Thyroid gland (tissue), 4 donors: ENCODE results near the gene SEMA3C. TPM values are rescaled to one million over a fixed set of nuclear protein-coding genes. Genes with fewer than 3 reads are reported as not detected.

Experiments
- DNase-seq, 2 donors: peaks; one replicate each; pipeline ENCODE4 v3.0.0-alpha.2; 2019
- H3K27ac ChIP-seq, 3 donors: fragments of 200-600 bp; sonication (generic); 1 replicate in 2 of 3; 2 replicates in 1 of 3; pipeline ENCODE4 v1.5.1; 2016 to 2019; ENCODE audit warnings: mild to moderate bottlenecking in 1 of 3, moderate library complexity in 1 of 3
- H3K27me3 ChIP-seq: fragments of 200-600 bp; sonication (generic); one replicate; pipeline ENCODE4 v1.5.1; 2019
- H3K36me3 ChIP-seq, 2 donors: fragments of 200-600 bp; sonication (generic); one replicate each; pipeline ENCODE4 v1.5.1; 2016 to 2019
- H3K4me1 ChIP-seq, 2 donors: fragments of 200-600 bp; sonication (generic); one replicate each; pipeline ENCODE4 v1.5.1; 2017 to 2019
- H3K4me3 ChIP-seq, 3 donors: fragments of 200-600 bp; sonication (generic); replicated peaks in 1 of 3; 1 replicate in 2 of 3; 2 replicates in 1 of 3; pipeline ENCODE4 v1.5.1; 2016; ENCODE audit warnings: mild to moderate bottlenecking in 1 of 3
- H3K9me3 ChIP-seq: fragments of 200-600 bp; sonication (generic); one replicate; pipeline ENCODE4 v1.5.1; 2017
- CTCF ChIP-seq, 6 experiments: fragments of 200-600 bp in 3 of 6; fragments of 450-650 bp in 3 of 6; sonication (generic) in 3 of 6; IDR thresholded peaks; one replicate each; pipeline ENCODE4 v1.5.1; 2016 to 2019; ENCODE audit warnings: antibody characterized with exemption in 6 of 6, mild to moderate bottlenecking in 2 of 6, inconsistent platforms in 1 of 6, moderate library complexity in 1 of 6
- POLR2A ChIP-seq, 2 donors: fragments of 450-650 bp; IDR thresholded peaks; one replicate each; pipeline ENCODE4 v1.6.1; 2017; ENCODE audit warnings: antibody characterized with exemption in 2 of 2, mild to moderate bottlenecking in 2 of 2, moderate library complexity in 1 of 2
- WGBS, 2 donors: methylation state at CpG; one replicate each; pipeline ENCODE4 v1.1.5; 2017; 5-methylcytosine and 5-hydroxymethylcytosine counted together
- intact Hi-C: fragments of 100-400 bp; cut with DNase I; formaldehyde crosslinking; loops from one replicate; pipeline ENCODE4 v1.15.1; 2023
- total RNA-seq, 4 donors: library from RNA; depleted of rRNA; stranded (reverse); fragments of >200 nt; gene quantifications; one replicate each; pipeline ENCODE4 v1.2.3, GENCODE V29; 2016

The SEMA3C gene
- total RNA-seq, 4 donors from 2014 or later, result 4.0 to 24.0 (median 7.1) TPM

DNA sequence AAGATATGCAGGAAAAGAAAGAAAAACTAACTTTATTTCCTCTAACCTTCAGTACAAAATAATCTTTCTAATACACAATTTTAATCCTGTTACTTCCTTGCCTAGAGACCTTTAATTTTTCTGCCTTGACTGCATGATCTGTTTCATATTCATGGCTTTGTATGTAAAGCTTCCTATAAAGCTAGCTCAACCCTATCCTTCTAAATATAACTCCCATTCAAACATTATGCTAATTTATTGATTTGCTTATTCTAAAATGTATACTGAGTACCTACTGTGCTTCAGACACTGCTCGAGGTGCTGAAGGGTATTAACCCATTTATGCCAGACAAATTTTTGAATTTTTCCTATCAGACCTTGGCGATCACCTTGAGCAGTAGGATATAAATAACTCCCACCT lies 47.6 kb downstream of the SEMA3C start:
- Histone ChIP-seq H3K4me3 (no peak overlapping the region), H3K36me3 (no peaks in the 10 kb centered on the region), H3K9me3 (no peaks in the 10 kb centered on the region), H3K27ac (no peak overlapping the region), H3K4me1 (peaks cover 0 to 3% of the 10 kb centered on the region in 2 donors), H3K27me3 (no peaks in the 10 kb centered on the region)
- no peak for TF ChIP-seq POLR2A (IDR thresholded peaks at IDR 0.05)
- no peak for TF ChIP-seq CTCF (IDR thresholded peaks at IDR 0.05)
- WGBS, 2 donors, result 64 to 65% methylated on average over 2 of the region's 2 CpGs
- intact Hi-C loops, result no loop called here
- DNase-seq, result no peak

DNA sequence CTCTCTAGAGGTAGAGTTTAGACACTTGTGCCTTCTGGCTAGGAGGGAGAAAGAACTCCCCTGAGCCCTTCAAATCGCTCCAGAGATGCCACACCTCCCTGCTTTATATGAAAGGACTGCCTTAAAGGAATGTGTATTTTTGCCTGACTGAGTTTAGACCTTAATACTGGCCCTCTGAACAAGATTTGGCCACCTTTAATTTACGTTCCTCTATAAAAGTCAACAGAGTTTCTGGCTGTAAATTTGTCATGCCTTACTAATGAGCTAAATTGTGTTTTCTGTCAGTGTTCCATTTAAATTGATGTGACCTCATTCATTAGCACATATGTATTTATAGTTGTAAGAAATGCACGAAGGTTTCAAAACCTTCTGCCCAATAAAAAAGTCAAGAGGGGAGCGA lies 48.0 kb downstream of the SEMA3C start:
- Histone ChIP-seq H3K4me3 (no peak overlapping the region), H3K27ac (no peak overlapping the region)
- 32 to 39% methylated on average over 4 of the region's 4 CpGs for WGBS, 2 donors

DNA sequence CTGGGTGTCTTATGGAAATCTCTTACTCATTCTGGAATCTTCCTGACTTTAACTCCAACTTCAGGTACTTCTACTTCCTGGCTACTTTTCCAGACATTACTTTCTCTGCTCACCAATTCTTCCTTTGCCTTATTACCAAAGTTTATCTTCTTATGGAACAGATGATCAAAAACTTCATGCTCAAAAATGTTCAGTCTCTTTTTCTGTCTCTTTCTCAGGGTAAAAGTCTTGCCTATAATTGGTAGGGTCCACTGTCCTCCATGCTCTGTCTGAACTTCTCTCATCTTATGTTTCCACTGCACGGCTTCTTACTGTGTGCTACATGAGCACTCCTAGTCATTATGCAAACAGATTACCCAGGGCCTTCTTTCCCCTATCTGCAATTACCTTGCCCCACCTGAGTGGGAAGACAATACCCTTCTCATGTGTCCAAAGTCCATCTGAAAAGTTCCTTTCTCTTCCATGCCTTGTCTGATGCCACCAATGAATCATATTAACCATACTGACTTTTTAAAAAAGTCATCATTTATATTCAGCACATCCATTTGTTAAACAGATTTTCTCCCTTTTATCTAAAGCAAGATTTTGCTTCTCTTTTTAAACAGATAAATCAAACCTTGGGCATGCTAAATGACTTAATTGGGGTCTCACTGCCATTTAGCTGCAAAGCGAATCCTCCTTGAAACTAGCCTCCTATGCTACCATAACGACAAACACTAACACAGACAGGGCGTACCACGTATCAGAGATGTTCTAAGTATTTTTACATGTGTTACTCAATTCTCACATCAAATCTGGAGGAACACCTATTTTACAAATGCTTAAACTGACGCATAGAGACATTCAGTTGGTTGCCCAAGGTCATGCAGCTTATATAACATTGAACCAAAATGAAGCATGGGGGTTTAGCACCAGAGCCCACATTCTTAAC lies 48.8 kb downstream of the SEMA3C start:
- Histone ChIP-seq H3K4me3 (no peak overlapping the region), H3K9me3 (no peaks in the 10 kb centered on the region), H3K36me3 (no peaks in the 10 kb centered on the region), H3K27ac (no peak overlapping the region), H3K27me3 (no peaks in the 10 kb centered on the region), H3K4me1 (peaks cover 0 to 3% of the 10 kb centered on the region in 2 donors)
- intact Hi-C loops, result no loop called here
- DNase-seq, result no peak
- 93 to 95% methylated on average over 6 of the region's 6 CpGs for WGBS, 2 donors
- TF ChIP-seq POLR2A (IDR thresholded peaks at IDR 0.05), result no peak
- no peak for TF ChIP-seq CTCF (IDR thresholded peaks at IDR 0.05)

More for the DNA sequence above, 48.0 kb downstream of the SEMA3C start:
- no peak for TF ChIP-seq CTCF (IDR thresholded peaks at IDR 0.05)
- no peak for TF ChIP-seq POLR2A (IDR thresholded peaks at IDR 0.05)
- H3K36me3 ChIP-seq, result no peaks in the 10 kb centered on the region
- peaks cover 0 to 3% of the 10 kb centered on the region in 2 donors for H3K4me1 ChIP-seq
- H3K27me3 ChIP-seq, result no peaks in the 10 kb centered on the region
- H3K9me3 ChIP-seq, result no peaks in the 10 kb centered on the region
- DNase-seq, result no peak
- intact Hi-C loops, result no loop called here

DNA sequence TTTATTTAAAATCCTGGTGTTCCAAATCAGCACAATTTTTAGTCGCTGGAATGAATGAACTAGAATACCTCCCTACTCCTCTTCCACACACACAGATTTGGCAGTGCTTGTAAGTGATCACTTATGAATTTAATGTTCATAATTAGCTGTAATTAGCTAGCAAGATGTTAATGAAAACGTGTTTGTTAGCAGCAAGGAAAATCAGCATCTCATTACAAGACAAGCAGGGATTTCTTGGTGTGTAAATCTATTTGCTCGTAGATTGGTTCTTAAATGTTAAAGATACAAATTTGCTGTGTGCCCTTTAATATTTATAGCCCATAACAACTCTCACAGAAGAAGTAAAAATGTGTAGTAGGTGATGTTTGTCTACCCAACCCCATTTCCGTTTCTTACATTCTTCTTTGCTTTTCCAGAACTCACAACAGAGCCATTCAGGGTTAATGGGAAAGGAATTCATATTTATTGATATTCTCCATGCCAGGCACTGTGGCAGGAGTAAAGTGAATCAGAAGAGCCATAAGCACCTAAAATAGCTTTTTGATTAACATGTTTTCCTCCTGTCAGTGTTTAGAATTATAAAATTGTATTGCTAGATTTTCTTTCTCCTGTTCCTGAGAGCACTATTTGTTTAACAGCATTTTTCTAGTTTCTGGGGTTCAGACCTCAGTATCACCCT lies 49.6 kb downstream of the SEMA3C start:
- Histone ChIP-seq H3K27me3 (no peaks in the 10 kb centered on the region), H3K4me1 (peaks cover 0 to 3% of the 10 kb centered on the region in 2 donors), H3K9me3 (no peaks in the 10 kb centered on the region), H3K4me3 (no peak overlapping the region), H3K36me3 (no peaks in the 10 kb centered on the region), H3K27ac (no peak overlapping the region)
- 79 to 86% methylated on average over 4 of the region's 4 CpGs for WGBS, 2 donors
- no peak for DNase-seq
- TF ChIP-seq POLR2A (IDR thresholded peaks at IDR 0.05) (no peak), CTCF (IDR thresholded peaks at IDR 0.05) (no peak)
- intact Hi-C loops, result no loop called here

DNA sequence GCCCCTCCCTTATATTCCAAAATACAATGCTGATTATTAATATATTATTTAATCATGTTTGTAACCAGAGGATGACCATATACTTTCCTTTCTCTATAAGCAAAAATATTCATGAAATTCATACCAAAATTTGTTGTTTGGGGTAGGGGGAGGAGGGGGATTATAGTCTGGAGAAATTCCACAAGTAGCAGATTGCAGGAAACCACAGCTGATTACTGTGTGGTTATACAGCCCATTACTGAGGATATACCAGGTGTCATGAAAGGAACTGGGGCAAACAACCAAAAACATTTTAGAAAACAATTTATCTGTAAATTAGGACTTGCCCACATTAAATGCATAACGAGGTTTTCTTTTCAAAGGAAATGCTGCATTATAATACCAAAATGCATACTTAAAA lies 50.3 kb downstream of the SEMA3C start:
- TF ChIP-seq CTCF (IDR thresholded peaks at IDR 0.05), result no peak
- TF ChIP-seq POLR2A (IDR thresholded peaks at IDR 0.05), result no peak
- H3K9me3 ChIP-seq, result no peaks in the 10 kb centered on the region
- no peaks in the 10 kb centered on the region for H3K36me3 ChIP-seq
- no peak overlapping the region for H3K27ac ChIP-seq
- no peaks in the 10 kb centered on the region for H3K27me3 ChIP-seq
- DNase-seq, result no peak
- WGBS, 2 donors, result 83 to 95% methylated on average over 1 of the region's 1 CpG
- intact Hi-C loops, result no loop called here
- H3K4me3 ChIP-seq, result no peak overlapping the region
- peaks cover 0 to 3% of the 10 kb centered on the region in 2 donors for H3K4me1 ChIP-seq
